Fibroblast of pulmonary artery (primary cell): Measurements from ENCODE around the gene DMD.

Experiments
- DNase-seq: peaks from one replicate; pipeline ENCODE4 v3.0.0-alpha.2; 2010; ENCODE audit warnings: low read depth
- H3K4me3 ChIP-seq: replicated peaks from 2 replicates; pipeline ENCODE4 v1.5.1; 2011; ENCODE audit warnings: low read depth, mild to moderate bottlenecking, control low read depth, low read length, moderate library complexity
- TF ChIP-seq, protein P1 (sequence below): IDR thresholded peaks from 2 replicates; pipeline ENCODE4 v1.5.1; 2011; ENCODE audit warnings: mild to moderate bottlenecking, control low read depth, low read length, inconsistent platforms; ENCODE audit errors: missing control alignments

The DMD gene

GRCh38 chrX:31714797-31715196 is 1496.6 kb downstream of the DMD start:
- TF ChIP-seq, protein P1, sequence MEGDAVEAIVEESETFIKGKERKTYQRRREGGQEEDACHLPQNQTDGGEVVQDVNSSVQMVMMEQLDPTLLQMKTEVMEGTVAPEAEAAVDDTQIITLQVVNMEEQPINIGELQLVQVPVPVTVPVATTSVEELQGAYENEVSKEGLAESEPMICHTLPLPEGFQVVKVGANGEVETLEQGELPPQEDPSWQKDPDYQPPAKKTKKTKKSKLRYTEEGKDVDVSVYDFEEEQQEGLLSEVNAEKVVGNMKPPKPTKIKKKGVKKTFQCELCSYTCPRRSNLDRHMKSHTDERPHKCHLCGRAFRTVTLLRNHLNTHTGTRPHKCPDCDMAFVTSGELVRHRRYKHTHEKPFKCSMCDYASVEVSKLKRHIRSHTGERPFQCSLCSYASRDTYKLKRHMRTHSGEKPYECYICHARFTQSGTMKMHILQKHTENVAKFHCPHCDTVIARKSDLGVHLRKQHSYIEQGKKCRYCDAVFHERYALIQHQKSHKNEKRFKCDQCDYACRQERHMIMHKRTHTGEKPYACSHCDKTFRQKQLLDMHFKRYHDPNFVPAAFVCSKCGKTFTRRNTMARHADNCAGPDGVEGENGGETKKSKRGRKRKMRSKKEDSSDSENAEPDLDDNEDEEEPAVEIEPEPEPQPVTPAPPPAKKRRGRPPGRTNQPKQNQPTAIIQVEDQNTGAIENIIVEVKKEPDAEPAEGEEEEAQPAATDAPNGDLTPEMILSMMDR, result no peak
- DNase-seq, result no peak
- H3K4me3 ChIP-seq, result no peak overlapping the region

DNA sequence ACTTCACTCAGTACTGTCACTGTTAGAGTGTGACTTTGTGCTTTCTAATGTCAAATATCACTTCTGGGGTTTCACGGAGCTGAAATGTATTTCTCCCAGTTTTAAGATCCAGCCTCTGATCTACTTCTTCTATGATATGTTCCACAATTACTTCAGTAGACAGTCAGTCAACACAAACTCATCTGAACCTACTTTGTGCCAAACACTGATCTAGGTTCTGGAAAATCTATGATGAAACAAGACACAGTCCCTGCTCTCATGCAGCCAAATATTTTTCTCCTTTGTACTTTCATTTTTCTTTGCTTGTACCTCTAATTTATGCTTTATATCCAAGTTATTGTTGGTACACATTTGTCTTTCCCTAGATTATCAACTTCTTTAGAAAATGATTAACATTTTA is 1498.2 kb downstream of the DMD start:
- TF ChIP-seq, protein P1, result no peak
- no peak for DNase-seq
- H3K4me3 ChIP-seq, result no peak overlapping the region

DNA sequence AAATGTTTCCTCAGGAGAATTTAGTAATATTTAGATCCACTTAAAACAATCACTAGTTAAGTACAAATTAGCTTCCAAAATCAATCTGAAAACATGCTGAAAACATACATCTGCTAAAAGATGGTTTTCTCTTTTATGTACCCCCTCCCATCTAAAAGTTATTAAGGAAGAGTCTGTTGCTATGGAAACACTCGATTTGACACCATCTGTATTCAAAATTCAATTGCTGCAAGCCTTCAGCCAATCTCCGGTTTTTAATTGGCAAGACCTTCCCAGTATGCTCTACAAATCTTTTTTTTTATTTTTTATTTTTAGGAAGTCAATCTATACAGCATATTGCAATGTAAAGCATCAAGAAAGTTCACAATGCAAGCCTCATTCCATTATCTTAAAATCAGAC is 1500.2 kb downstream of the DMD start:
- H3K4me3 ChIP-seq, result no peak overlapping the region
- no peak for DNase-seq
- TF ChIP-seq, protein P1, result no peak

DNA sequence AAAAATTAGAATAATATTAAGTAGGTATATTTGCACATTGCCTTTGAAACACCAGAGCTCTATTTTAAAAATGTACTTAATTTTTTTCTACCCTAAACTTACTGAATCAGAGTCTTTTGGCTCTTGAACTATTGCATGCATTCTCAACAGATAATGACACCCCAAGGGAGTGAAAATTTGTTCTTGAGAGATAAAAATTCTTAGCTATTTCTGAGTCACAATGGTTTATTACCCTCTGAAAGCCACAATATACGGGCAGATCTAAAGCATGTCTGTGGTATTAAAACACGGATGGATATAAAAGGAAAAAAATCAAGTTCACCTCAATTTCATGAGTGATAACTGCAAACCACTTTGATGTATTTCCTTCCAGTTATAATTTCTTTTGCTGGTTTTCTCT is 1503.2 kb downstream of the DMD start:
- peak; percentile 7 for DNase-seq
- no peak overlapping the region for H3K4me3 ChIP-seq
- TF ChIP-seq, protein P1, result no peak

DNA sequence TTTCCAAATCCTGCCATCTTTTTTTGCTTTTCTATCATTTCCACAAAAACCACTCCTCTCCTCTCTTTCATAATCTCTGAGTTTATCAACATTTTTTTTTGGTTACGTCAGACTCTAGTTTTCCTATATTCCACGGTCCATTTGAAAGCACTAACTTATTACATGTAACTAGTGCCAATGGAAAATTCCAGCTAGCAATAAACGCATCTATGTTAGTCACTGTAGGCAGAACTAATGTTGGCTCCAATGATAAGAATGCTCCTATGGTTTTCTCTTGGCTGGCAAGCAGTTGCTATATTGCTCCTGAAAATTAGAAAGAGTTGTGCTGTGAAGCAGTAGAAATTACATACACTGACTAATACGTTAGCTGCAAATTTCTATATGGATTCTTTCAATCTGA is 1504.9 kb downstream of the DMD start:
- no peak overlapping the region for H3K4me3 ChIP-seq
- DNase-seq, result peak; percentile 16
- TF ChIP-seq, protein P1, result no peak

DNA sequence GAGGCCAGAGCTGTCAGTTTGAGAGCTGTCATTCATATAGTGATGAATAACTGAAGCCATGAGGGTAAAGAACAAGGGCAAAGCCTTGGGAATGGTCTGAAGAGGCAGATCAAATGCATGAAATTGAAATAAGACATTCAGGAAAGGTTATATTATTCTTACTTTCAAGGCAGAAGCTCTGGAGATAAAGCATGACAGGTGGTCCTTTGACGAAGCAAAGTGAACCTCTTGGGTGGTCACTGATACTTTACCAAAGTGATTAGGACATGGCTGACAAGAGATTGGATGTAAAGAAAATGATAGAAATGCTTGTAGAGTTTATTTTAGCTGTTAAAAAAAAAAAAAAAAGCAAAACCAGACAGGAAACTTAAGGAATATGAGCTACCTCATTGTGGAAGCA is 1505.5 kb downstream of the DMD start:
- TF ChIP-seq, protein P1, result no peak
- DNase-seq, result no peak
- no peak overlapping the region for H3K4me3 ChIP-seq

- TF ChIP-seq, protein P1, result no peak
- no peak overlapping the region for H3K4me3 ChIP-seq
- no peak for DNase-seq
Measured at GRCh38 chrX:31704938-31705337, 1506.4 kb downstream of the DMD start.
